GM19397 (cell line): ENCODE results near the gene SMIM26.
"Not testable (repeated sequence)": the region's sequence is repeated elsewhere in the genome, so short reads cannot be mapped to it uniquely, and the experiment has no call there.

Source experiments
- ATAC-seq: cut with Tn5 transposase; IDR thresholded peaks from one replicate; pipeline ENCODE4 v1.9.1; 2021; ENCODE audit warnings: mild to moderate bottlenecking, moderate library complexity; ENCODE audit not compliant: unreplicated experiment

Gene SMIM26, protein sequence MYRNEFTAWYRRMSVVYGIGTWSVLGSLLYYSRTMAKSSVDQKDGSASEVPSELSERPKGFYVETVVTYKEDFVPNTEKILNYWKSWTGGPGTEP

DNA sequence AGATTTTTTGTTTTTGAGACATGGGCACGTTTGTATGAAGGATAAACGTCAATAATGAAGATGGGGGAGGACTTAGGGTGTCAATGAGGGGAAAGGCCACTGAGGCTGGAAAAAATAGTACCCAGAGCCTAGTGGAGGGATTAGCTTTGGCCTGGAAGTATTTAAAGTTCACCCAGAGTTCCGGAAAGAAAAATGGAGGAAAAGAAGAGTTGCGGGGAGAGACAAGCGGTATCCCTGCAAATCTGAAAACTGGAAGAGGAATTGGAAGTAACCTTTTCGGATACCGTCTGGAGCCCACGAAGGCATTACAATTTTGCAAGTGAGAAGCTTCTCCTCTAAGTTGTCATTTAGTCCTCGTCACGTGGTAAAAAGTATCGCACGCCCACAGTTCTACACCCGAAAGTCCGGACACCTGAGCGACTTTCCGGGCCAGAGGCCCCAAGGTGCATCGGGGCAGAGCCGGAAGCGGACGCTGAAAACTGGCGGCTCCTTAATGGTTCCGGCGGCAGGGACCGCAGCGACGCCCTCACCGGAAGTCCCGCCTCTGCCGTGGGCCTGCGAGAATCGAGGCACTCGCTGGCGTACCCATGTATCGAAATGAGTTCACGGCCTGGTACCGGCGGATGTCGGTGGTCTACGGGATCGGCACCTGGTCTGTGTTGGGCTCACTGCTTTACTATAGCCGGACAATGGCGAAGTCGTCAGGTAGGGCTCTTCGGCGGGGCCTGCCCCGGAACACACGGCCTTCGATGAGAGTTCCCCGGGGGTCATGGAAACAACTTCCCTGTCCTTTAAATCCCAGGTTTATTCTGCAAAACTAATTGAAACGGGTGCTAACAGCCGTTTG is at the start of gene SMIM26:
Gene SMIM26, plus strand, starts transcription at position 541 of the 847 bp plus-strand sequence. Its CDS starts 47 bp downstream, at position 588.
- peak; percentile 99 for ATAC-seq

DNA sequence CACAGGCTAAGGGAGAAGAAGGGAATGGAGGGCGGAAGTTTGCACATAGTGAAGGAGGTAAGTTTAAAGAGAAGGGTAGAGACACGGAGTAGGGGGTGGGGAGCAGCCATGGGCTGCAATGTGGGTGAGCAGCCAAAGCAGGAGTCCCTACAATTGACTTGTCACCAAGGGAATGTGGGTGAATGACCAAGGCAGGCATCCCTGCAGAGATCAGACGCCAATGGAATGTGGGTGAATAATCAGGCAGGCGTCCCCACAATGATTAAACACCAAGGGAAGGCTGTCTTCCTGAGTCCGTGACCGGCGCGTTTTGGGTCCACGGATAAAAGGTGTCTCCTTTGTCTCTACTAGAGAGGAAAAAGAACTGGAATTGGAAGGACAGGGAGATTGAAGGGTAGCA is 45.2 kb upstream of the SMIM26 start:
- not testable (repeated sequence) for ATAC-seq

DNA sequence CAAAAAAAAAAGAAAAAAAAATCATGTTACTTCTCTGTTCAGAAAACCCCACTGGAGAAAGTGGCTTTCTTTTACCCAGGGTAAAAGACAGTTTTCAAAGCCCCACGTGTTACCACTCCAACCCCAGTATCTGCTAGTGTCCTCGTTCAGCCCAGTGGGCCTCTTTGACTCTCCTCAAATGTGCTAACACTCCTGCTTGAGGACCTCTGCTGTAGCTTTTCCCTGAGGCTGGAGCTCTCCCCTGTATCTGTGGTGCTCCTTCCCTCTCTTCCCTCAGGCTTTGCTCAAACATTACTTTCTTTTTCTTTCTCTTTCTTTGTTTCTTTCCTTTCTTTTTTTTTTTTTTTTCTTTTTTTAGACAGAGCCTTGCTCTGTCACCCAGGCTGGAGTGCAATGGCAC is 44.2 kb upstream of the SMIM26 start:
- ATAC-seq: no peak

DNA sequence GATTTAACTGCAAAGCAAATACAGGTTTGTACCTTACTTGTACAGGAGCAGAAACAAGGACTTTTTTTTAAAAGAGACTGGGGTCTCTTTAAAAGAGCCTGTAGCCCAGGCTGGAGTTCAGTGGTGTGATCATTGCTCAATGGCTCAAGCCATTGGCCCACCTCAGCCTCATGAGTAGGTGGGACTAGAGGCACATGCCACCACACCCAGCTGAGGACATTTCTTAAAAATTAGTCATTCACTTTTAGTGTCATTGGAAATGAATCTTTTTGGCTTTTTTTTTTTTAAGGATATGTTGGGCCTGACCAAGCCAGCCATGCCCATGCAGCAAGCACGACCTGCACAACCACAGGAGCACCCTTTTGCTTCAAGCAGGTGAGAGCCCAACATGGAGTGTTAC is 42.6 kb upstream of the SMIM26 start:
- ATAC-seq: no peak

DNA sequence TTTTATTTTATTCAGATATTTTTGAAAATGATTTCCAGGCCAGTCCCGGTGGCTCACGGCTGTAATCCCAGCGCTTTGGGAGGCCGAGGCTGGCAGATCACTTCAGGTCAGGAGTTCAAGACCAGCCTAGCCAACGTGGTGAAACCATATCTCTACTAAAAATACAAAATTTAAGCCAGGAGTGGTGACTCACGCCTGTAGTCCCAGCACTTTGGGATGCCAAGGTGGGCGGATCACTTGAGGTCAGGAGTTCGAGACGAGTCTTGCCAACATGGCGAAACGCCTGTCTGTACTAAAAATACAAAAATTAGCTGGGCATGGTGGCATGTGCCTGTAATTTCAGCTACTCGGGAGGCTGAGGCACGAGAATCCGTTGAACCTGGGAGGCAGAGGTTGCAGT is 40.5 kb upstream of the SMIM26 start:
- ATAC-seq: not testable (repeated sequence)

DNA sequence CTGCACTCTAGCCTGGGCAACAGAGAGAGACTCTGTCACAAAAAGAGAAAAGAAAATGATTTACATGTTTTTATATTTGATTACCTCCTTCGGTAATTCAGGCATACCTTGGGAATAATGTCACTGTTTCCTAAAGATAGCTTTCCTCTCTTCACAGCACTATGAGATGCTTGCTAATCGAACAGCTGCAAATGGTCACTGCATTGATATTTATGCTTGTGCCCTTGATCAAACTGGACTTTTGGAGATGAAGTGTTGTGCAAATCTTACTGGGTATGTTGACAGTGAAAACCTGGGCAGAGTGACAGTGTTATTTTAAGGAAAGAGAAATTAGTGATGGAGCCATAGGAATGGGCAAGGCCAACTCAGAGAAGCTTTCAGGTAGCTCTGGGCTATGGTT is 39.9 kb upstream of the SMIM26 start:
- ATAC-seq: no peak

DNA sequence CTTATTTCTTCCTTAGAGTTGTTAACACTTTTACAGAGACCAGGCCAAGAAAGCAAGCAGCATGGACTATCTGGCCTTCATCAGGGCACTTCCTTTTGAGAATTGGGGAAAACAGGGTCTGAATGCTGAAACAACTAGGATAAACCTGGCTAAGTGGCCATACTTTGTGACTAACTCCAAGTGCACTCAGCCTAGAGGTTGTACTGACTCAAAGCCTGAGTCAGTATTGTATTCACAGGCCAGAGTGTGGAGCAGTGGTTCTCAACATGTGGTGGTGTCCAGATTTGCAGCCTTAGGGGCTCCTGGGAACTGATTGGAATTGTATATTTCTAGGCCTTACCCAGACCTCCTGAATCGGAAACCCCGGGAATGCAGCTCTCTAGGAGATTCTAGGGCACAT is 39.4 kb upstream of the SMIM26 start:
- ATAC-seq: no peak

DNA sequence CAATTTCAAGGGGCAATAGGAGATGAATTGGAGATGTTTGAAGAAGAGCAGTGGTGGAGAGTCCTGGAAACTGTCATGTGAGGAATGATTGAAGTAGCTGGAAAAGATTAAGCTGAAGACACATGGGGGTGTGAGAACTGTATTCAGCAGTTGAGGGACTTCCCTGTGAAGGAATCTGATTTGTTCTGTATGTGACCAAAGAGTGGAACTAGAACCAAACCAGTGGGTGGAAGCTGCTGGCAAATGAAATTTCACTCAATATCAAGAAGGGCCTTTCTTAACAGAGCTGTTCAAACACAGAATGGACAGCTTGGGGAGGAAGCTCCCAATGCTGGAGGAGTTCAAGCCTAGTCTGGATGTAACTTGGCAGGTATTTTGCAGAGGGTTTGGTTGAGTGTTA is 38.2 kb upstream of the SMIM26 start:
- no peak for ATAC-seq

DNA sequence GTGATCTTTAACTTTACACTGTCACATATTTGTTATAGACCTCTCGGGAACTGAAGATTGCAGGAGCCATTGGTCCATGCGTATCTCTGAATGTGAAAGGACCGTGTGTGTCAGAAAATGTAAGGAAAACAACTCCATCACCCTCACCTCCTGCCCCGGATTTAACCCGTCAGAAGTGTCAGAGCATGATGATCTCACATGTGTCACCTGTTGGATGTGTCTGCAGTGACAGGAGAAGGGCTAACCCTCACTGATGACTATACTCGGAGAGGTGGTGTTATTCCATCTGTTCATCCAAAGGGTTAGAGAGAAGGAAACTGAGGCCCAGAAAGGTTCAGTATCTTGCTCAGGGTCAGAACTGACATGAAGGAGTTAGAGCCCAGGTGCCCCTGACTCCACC is 34.6 kb upstream of the SMIM26 start:
- no peak for ATAC-seq

DNA sequence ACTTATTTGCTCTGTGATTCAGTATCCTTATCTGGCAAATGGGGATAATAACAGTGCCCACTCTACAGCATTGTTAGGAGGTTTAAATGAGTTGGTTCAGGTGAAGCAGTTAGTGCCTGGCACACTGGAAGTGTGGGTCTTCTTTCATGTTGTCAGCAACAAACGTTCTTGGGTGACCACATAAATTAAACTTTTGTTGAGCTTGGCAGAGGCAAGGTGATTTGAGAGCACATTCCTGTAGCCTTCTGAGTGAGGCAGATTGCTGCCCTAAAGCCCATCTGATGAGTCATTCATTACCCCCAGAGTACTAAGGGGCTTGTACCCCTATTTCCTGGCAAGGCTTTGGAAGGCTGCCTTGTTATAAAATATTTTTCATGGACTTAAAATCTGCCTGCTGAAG is 33.7 kb upstream of the SMIM26 start:
- ATAC-seq: no peak

DNA sequence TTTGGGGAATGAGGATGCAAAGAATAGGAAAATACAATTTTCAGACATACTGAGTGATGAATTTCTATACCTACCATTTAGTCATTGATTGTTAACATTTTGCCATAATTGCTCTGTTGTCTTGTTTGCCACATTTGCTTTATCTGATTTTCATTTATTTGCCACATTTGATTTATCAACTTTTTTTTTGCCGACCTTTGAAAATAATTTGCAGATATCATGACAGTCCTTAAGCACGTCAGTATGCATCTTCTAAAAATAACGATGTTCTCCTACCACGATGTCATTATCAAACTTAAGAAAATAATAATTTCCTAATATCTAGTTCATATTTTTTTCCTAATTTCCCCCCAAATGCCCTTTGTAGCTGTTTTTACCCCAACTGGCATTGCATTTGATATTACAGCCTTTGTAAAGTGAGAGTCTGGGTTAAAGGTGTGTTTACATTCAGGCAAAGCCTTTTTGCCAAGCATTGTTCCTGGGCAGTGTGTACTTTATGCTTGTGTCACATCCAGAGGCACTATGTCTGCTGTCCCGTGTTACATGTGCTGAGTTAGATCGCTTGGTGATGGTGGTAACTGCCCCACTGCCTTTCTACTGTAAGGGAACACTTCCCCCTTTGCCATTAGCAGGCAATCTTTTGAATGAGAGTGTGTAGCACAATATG is 33.1 kb upstream of the SMIM26 start:
- no peak for ATAC-seq

DNA sequence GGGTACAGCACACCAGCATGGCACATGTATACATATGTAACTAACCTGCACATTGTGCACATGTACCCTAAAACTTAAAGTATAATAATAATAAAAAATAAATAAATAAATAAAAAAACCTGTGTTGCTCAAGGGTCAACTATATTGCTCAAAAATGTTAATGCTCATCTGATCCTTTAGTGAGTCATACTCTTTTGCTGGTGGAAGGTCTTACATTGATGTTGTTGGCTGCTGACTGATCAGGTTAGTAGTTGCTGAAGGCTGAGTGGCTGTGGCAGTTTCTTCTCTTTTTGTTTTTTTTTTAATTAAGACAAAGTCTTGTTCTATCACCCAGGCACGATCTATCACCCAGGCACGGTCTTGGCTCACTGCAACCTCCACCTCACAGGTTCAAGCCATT is 29.6 kb upstream of the SMIM26 start:
- no peak for ATAC-seq

DNA sequence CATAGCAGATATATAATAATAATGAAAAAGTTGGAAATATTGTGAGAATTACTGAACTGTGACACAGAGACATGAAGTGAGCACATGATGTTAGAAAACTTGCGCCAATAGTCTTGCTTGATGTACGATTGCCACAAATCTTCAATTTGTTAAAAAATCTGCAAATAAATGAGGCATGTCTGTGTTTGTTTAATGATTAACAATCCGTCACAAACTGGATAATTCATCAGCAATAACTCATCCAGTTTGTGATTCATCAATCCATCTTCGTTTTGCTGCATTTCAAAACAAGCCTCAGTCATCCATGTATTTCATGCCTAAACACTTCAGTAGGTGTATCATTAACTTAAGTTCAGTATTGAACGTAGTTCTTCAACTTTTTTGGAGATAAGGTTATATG is 25.5 kb upstream of the SMIM26 start:
- no peak for ATAC-seq

DNA sequence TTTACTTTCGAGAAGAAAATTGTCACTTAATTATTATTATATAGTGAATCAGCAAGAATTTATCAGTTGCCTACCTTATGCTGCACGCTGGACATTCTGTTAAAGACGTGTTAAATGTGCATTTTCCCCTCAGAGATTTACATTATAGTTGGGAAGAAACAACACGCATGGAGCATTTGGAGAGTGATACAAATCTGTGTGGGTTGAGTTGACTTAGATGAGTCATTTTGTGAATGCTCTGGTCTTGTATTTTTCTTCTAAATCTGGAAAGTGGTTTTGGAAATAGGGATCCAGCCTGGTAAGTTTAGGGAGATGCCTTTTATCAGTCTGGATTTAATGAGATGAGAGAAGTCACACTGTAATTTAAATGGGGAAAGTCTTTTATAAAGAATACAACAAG is 24.0 kb upstream of the SMIM26 start:
- no peak for ATAC-seq

DNA sequence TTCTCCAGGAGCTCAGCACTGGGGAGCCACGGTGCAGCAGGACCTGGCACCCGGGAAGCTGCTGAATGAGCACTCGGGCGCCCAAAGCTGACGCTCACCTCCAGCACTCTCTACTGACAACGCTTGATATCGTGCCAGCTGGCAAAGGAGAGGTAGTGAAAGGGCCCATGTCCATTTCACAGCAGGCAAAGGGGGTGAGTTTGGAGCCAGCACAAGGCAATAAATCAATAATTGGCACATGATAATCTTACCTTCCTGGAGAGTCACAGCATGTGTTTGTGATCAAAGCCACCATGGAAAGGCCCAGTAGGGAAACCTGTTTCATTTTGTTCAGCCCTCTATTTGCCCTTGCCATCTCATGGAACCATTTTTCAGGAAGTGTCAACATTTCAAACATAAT is 23.3 kb upstream of the SMIM26 start:
- ATAC-seq: no peak

DNA sequence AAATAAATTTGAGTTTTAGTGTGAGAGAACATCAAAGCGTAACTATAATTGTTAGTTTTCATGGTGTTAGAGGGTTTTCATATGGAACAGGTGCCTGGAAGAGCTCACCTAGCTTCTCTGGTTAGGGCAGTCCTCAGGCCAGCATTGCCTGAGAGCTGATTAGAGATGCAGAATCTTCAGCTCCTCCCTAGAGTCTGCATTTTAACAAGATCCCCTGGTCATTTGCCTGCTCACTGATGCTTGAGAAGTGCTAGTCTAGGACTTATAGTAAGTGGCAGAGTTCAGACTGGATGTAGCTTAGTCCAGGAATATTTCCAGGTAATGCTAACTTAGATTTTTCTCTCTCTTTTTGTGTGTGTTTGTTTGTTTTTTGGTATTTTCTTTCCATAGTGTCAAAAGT is 21.7 kb upstream of the SMIM26 start:
- ATAC-seq: no peak

DNA sequence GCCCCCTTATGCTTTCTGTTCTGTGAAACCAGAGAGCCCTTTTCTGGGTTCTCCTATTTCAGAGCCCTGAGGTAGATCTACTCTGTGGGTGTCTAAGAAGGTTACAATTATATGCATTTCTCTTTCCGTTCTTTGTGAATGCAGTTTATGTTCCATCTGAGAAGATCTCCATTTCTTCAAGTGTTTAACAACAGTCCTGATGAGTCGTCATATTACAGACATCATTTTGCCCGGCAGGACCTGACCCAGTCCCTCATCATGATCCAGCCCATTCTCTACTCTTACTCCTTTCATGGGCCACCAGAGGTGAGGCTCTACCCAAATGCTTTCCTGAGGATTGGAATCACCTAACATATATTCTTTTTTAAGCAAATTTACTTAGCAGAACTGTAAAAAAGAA is 18.8 kb upstream of the SMIM26 start:
- no peak for ATAC-seq

DNA sequence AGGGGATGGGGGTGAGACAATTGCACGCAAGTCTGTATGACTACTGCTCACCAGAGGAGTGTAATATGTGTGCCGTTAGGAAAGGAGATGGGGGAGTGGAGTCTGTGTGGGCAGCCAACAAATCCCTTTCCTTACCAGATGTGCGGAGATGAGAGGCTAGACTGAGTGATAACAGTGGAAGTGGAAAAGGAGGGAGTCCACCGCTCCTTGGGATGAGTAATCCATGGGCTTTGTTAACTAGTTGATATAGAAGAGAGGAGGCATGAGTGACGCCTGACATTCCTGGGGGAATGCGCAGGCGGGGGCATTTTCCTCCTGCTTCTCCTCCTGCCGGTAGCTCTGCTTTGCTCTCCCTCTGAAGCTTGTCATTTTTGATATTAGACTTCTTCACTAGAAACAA is 13.5 kb upstream of the SMIM26 start:
- ATAC-seq: no peak

DNA sequence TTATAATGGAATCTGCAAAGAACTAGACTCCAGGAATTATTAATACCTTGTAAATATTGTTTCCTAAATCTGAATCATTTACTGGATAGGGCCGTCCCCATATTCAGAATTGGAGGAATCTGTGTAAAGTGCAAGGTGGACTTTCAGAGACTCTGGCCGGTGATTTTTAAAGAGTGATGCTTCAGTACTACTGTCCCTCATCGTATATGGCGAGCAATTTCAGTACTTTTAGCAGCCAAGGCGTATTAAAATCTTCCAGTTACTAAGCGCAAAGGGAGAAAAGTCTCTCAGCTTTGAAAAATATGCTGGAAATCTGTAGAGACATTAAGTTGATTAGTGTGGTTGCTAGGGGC is 483 bp downstream of the SMIM26 start:
- ATAC-seq: peak; percentile 6

DNA sequence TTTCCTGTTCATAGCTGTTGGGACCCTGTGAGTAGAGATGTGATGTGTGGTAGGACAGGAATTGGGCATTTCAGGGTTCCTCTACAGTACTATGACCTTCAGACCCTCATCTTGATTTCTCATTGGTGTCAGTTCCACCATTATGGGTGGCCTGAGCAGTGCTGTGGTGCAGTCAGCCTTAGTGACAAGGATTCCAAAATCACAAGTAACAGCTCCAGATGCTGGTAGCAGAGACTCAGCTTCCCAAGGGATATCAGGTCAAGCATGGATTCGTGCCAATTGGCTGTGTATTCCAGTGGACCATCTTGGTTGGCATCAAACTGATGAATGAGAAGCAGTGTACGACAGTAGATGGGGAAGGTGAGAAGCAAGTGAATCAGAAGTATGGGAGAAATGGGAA is 3.8 kb downstream of the SMIM26 start:
- no peak for ATAC-seq

DNA sequence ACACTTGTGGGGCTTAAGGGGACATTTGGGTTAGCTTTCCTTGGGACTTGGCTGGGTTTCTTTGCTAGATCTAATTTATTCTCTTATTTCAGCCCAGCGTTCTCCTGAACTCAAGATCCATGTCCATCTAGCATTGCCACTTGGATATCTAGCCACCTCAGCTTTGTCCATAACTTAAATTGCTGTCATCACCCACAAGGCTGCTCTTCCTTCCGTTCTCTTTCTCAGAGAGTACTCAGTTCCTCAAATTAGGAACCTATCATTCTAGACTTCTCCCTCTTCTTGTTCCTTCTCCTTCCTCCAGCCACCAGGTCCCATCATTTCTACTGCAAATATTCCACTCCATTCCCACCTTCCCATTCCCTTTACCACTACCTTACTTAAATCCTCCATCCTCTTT is 4.3 kb downstream of the SMIM26 start:
- ATAC-seq: no peak

DNA sequence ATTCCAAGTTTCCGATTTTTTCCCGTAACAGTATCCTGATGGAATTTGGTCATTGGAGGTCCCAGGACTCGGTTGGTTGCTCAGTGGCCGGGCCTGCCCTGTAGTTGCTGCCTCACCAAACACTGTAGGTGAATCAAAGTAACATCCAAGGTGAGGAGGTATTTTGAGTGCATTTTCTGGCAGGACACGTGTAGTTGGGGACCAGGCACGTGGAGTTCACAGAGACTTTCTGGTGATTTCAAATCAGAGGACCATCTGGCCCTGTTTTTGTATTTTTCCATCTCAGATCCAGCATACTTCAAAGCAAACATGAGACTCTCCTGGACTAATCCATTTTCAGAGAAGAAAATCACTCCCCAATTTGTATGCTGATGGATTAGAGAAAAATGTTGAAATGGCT is 10.7 kb downstream of the SMIM26 start:
- no peak for ATAC-seq
